ENCODE measurements around the gene BMP2K.

The BMP2K gene

DNA sequence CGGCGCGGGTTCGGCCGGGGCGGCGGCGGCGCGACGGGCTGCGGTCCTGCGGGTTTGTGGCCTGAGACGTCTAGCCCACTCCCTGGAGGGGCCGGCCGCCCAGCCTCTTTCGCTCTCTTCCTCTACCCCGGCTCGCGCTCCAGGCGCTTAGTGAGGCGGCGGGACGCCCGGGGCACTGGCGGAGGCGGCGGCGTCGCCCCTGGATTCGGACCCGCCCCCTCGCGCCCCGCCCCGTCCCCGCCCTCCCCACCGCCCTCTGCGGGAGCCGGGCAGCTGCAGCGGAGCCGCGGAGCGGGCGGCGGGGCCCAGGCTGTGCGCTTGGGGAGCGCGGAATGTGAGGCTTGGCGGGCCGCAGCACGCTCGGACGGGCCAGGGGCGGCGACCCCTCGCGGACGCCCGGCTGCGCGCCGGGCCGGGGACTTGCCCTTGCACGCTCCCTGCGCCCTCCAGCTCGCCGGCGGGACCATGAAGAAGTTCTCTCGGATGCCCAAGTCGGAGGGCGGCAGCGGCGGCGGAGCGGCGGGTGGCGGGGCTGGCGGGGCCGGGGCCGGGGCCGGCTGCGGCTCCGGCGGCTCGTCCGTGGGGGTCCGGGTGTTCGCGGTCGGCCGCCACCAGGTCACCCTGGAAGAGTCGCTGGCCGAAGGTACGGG, at the start of gene BMP2K:
Gene BMP2K (plus strand): TSS at position 272 of the 650 bp plus-strand sequence. CDS start 194 bp downstream, at position 466.
- peak; percentile 78 for DNase-seq

DNA sequence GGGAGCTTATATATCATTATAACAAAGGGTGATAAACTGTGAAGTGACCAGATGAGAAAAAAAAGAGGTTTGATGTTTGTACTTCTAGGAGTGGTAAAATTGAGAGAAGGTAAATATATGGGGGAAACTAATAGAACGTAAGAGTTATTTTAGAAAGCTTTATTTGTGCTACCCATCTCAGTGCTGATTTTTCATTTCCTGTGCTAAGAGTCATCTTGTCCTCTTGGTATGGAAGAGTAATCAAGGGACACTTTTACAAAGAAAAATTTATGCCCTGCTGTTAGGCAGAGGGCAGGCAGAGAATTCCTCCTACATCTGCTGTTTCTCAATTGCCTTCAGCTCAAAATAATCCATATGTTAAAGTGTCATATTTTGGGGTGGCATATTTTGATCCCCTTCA, 49.6 kb upstream of the BMP2K start:
- DNase-seq, result no peak

DNA sequence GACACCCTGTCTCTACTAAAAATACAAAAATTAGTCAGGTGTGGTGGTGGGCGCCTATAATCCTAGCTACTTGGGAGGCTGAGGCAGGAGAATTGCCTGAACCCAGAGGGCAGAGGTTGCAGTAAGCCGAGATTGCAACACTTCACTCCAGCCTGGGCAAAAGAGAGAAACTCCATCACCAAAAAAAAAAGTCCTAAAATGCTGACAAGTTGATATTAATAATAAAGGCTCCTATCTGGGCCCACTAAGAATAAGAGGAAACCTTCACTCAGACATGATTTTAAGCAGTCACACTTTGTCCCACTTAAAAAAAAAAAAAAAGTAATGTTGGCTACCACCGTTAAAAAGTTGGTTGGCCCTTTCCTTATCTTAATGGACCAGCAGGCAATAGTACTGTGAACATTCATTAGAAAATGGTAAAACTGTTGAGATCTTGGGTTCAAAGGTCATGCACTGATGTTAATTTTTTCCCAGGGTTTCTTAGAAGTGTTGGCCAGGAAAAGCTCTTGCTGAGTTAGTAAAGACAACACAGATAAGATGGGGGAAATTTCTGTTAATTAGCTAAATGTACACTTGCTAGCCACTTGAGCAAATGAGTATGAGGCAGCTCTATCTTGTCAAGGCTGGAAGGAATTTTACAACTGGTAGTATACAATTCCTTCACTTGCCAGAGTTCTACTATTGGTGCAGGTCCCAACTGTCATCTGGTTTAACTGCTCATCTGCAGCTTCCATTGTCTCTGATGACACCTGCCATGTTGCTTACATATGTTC, 43.6 kb upstream of the BMP2K start:
- DNase-seq, result no peak

DNA sequence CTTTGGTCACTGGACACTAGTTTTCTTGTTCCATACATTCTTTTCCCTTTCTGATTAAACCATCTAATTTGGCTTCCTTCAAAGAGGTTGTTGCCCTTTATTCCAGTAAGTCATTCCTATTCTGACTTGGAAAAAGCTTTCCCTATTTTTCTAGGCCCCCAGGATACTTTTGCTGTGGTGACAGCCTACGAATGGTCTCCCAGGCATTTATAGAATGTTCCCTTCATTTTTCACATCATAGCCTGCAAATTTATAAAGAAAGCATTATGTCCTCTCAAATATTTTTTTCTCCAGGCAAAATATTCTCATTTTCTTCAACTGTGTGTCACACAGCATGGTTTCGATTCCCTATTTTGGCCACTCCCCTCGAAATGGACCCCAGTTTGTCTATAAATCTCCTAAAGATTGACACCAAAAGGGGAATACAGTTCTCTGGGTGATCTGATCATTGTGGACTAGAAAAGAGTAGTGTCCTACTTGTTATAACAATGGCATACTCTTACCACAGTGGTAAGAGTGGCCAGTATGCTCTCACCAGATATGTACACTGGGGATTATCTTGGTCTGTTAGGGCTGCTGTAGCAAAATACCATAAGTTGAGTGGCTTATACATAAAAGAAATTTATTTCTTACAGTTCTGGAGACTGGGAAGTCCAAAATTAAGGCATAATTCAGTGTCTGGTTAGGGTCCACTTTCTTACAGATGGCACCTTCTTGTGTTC, 41.5 kb upstream of the BMP2K start:
- DNase-seq, result no peak

DNA sequence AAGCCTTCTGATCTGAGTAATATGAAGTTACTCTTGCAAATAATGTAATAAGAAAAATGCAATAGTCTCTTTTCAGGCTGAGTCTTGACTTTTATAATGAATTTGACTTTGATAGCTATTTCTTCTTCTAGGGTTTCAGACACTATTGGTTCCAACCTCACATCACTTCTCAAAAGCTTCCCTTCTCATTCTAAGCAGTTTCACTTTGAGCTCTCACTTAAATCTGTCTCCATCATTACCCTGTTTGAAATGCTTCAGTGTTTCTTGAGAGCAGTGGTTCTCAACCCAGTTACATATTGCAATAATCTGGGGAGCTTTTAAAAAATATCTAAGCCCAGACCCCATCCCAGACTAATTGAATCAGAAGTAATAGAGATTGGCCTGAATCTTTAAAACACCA, 40.5 kb upstream of the BMP2K start:
- no peak for DNase-seq

GRCh38 chr4:78737035-78737434, 39.1 kb upstream of the BMP2K start:
- no peak for DNase-seq

- DNase-seq, result no peak
Observed at GRCh38 chr4:78737973-78738372, 38.2 kb upstream of the BMP2K start.

- DNase-seq, result no peak
Observed at GRCh38 chr4:78742300-78742699, 33.9 kb upstream of the BMP2K start.

GRCh38 chr4:78747475-78747922, 28.7 kb upstream of the BMP2K start:
- DNase-seq, result no peak

GRCh38 chr4:78748381-78748780, 27.8 kb upstream of the BMP2K start:
- no peak for DNase-seq

DNA sequence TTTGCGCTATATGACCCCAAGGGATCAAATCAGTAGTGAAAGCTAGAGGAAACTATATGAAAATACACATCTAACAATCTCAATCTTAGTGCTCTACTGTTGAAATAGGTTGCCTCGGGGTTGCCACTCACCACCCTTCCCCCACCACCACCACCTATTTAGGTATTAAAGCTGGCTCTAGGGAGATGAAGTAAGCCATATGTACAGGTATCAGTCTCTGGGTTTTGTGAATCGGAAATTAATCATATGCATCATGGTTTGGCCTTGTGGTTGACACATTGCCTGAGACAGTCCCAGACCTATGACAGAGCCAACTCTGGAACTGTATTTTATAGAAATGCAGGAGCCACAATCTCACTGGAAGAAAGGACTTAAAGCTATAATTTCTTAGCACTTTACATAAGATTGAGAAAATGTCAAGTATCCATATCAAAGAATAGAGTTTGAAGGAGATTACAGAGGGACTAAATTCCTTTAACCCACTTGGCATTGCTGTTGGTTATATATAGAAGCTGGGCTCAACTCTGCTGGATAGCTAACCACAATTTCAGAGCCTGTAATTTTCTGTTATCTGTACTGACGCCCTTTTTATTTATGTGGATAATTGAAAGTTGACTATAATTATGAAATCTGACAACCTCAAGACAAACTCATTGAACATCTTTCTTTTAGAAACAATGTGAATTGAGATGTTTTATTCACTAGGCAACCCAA, 26.7 kb upstream of the BMP2K start:
- no peak for DNase-seq

GRCh38 chr4:78749972-78750727, 26.0 kb upstream of the BMP2K start:
- DNase-seq, result no peak

DNA sequence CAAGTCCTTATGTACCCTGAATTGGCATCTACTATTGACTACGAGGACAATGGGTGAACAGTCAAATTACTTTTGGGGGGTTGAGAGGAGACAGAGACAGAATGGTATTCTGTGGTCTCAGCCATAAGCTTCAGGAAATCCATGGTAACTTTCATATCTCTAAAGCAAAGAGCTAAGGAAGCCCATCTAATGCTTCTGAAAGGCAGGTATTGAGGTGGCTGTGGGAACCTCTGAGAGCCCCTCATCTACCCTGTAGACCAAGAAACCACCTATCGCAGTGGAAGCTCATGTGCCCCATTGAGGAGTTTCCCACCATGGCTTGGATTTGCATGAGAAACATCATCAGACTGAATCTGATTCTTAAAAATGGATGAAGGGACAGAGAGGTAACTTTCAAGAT, 23.1 kb upstream of the BMP2K start:
- no peak for DNase-seq

GRCh38 chr4:78754872-78755271, 21.3 kb upstream of the BMP2K start:
- no peak for DNase-seq

DNA sequence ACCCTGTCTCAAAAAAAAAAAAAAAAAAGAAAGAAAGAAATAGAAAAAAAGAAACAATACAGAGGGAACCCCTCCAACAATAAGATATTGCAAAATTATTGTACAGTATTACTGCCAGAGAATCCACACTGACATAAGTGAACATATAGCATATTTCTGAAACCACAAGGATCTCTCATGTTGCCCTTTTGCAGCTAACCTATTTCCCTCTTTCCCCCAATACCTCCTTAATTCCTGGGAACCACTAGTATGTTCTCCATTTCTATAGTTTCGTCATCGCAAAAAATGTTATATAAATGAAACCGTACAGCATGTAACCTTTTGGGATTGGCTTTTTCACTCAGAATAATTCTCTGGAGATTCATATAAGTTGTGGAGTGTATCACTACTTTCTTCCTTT, 20.0 kb upstream of the BMP2K start:
- no peak for DNase-seq

DNA sequence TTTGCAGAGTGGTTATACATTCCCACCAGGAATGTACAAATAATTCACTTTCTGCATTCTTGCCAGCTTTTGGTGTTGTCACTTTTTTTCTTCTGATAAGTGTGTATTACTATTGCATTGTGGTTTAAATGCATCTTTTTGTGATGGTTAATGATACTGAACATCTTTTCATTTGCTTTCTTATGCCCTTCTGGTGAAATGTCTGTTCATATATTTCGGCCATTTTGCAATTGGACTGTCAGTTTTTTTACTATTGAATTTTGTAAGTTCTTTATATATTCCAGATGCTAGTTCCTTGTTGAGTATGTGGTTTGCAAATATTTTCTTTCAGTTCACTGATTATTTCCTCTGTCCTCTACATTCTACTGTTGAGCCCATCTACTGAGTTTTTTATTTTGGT, 19.4 kb upstream of the BMP2K start:
- DNase-seq, result no peak

GRCh38 chr4:78757574-78757973, 18.6 kb upstream of the BMP2K start:
- DNase-seq, result no peak

- DNase-seq, result no peak
Observed at GRCh38 chr4:78758085-78758484, 18.1 kb upstream of the BMP2K start.

DNA sequence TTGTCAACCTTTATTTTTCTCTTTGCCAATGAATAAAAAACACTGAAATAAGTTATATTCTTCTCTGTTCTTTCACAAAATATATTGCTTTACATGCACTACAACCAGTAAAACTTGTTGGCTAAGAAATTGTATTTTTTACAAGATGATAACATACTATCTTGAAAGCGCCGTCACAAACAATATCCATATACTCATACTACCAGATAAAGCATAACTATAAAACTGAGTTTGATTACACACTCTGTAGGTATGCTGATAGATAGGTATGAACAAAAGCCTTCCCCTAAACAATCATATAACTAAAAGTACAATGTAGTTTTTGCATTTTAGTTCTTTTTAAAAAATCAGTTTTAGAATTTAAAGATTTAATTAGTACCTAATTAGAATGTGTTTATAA, 13.6 kb upstream of the BMP2K start:
- DNase-seq, result no peak

DNA sequence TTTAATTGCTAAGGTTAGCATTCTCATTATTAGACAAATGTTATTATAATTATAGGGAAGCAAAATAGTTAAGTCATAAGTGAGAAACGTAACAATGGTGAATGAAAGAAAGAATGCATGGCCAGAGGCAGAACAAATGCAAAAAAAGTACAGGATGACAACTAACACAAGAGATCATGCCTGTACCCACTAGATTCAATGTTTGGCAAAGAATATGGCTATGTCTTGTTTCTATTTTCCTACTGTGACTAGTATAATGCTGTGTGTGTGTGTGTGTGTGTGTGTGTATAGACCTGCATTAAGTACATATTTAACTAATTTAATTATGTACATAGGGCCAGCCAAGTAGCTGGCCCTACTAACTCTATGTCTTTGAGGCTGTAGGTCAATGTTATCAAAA, 12.9 kb upstream of the BMP2K start:
- no peak for DNase-seq

DNA sequence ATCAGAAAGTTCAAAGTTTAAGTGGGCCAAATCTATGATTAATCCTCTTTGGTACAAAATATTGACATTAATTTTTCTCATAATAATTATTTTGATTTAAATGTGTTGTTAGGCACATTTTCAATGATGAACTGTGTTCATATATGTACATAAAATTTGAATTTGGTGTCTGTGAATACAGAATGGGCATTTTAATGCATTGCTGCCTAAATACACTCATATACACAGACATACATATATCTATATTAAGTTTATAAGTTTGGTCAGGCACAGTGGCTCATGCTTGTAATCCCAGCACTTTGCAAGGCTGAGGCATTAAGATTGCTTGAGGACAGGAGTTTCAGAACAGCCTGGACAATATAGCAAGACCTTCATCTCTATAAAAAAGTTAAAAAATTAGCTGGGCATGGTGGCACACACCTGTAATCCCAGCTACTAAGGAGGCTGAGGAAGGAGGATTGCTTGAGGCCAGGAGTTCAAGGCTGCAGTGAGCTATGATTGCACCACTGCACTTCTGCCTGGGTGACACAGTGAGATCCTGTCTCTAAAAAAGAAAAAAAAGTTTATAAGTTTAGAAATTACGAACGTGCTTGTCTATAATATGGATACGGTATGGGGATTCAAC, 12.3 kb upstream of the BMP2K start:
- DNase-seq, result no peak

DNA sequence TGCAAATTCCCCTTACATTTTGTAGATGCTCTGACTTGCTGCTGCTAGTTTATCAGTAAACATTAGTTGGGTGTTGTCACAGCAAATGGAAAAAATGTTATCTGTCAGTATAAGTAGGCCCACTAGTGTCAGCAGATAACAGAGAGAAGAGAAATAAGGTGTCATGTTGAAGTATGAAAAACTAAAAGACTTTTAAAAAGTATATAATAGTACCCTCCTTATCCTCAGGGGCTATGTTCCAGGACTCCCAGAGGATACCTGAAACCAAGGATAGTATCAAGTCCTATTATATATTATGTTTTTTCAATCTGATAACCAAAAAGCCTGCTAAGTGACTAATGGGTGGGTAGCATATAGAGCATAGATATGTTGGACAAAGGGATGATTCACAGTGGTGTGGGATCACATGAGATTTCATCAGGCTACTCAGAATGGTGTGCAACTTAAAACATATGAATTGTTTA, 11.6 kb upstream of the BMP2K start:
- no peak for DNase-seq

Measured in activated CD4-positive, alpha-beta T cell treated with anti-CD3 and anti-CD28 coated beads for 48 hours (primary cell).